HL-60 (cell line): ENCODE results near the gene RAET1G.

ENCODE experiments used
- POLR2AphosphoS5 ChIP-seq: IDR thresholded peaks from 2 replicates; pipeline ENCODE4 v1.6.1; 2012; ENCODE audit warnings: low read depth
- REST ChIP-seq: IDR thresholded peaks from 2 replicates; pipeline ENCODE4 v1.6.1; 2012; ENCODE audit warnings: low read depth; ENCODE audit not compliant: insufficient replicate concordance

GRCh38 chr6:149939356-149939648 is 16.4 kb upstream of the RAET1G start:
- TF ChIP-seq REST (no peak), POLR2AphosphoS5 (no peak)
